AG08396 (cell line): ENCODE results near the gene FAP.

ENCODE experiments used
- DNase-seq: peaks from one replicate; pipeline ENCODE4 v3.0.0; 2012; ENCODE audit warnings: low spot score, mixed read lengths

FAP gene

DNA sequence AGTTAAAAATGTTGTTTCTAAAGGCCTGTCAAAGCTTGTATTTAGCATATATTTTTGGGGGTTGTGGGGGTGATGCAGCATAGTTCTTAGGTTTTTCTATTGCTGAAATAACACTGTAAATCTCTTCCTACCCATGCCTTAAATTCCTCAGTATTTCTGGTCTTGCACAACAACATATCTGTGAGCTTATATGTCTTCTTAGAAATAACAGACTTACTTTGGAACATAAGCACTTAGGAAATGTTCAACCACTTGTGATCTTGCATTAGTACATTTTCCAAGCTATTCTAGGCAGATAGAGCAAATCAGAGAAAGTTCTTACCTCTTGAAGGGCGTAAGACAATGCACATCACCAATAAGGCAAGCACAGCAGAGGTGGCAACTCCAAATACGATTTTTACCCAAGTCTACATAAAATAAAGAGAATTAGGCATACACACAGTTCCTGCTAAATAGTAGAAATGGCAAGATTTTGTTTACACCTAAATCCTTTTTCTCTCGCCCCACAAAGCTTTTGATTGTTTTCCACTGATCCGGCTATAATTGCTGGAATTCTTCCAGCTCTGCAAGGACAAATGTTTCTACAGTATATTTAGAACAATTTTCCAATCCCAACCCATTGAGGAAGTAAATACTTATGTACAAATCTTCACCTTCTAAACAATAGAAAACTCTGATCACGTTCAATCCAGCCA lies 512 bp downstream of the FAP start:
- DNase-seq, result no peak

DNA sequence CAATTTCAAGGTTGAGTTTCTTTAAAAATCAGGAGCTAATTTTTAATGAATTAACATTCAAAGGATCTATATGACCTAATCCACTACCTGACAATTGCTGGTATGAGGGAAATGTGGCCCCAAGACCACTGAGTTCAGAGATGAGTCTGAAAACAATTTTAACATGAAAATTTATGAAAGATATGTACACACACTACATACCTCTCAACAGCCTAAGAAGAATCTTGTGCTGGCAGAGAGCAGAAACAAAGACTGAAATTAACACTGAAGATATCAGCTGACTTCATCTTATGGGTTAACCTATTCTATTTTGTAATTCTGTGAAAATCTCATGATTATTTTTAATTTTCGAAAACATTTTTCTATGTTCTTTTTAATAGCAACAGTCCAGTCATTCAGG lies 1.7 kb downstream of the FAP start:
- DNase-seq, result no peak

DNA sequence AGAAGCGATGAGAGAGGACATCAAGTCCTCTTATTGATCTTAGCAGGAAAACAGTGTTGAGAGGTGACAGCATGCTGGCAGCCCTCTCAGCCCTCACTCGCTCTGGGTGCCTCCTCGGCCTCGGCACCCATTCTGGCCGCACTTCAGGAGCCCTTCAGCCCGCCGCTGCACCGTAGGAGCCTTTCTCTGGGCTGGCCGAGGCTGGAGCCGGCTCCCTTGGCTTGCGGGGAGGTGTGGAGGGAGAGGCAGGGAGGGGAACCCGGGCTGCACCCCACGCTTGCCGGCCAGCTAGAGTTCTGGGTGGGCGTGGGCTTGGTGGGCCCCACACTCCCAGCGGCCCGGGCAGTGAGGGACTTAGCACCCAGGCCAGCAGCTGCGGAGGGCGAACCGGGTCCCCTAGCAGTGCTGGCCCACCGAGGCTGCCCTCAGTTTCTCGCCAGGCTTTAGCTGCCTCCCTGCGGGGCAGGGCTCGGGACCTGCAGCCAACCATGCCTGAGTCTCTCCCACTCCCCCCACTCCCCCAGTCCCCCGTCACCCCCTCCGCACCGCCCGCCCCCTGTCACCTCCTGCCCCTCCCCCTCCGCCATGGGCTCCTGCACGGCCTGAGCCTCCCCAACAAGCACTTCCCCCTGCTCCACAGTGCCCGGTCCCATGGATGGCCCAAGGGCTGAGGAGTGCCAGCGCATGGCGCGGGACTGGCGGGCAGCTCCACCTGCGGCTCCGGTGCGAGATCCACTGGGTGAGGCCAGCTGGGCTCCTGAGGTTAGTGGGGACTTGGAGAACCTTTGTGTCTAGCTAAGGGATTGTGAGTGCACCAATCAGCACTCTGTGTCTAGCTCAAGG lies 8.4 kb downstream of the FAP start:
- DNase-seq, result no peak

DNA sequence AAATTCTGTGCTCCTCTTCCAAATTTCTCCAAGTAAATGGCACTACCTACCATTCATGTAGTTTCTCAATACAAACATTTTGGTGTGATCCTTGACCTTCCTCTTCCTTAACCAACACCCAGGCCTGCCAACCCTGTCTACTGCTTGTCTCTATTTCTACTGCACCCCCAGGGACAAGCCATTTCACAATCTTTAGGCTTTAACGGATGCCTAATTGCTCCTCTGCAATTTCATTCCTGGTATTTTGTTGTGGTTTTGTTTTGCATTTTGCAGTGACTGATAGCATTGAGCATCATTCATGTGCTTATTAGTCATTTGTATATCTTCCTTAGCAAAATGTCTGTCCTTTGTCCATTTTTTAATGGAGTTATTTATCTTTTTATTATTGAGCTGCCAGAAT lies 10.0 kb downstream of the FAP start:
- DNase-seq, result peak; percentile 65

GRCh38 chr2:162232671-162233070 lies 10.6 kb downstream of the FAP start:
- peak; percentile 17 for DNase-seq

GRCh38 chr2:162232027-162232426 lies 11.2 kb downstream of the FAP start:
- no peak for DNase-seq

DNA sequence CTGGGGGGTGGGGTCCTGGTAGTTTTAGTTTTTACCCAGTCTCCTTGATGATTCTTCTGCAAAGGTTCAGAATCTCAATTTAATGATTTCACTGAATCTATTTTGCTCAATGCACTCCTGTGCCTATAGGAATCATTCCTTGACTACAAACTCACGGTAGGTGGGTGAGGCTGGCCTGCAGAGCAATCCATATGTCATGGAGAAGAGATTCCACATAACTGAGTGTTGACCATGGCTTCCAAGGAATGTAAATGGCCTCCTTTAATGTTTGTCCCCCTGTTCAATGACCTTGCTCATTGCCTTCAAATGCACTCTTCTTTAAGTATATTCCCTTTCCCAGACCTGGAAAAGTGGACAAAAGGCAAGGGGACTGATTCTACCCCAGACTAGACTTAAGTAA lies 12.5 kb downstream of the FAP start:
- DNase-seq, result no peak

GRCh38 chr2:162226836-162227235 lies 16.4 kb downstream of the FAP start:
- no peak for DNase-seq

DNA sequence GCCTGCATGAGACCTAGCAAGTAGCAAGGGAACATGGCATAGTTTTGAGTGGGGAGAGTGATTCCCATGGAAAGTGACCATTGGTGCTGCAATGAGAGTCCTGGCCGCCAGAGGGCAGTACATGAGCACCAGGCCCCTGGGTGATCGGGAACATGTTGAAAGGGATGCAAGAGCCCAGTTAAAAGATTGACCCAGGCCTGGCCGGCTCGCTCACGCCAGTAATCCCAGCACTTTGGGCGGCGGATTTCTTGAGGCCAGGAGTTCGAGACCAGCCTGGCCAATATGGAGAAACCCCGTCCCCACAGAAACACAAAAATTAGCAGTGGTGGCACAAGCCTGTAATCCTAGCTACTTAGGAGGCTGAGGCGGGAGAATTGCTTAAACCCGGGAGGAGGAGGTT lies 22.2 kb downstream of the FAP start:
- DNase-seq, result peak; percentile 71

GRCh38 chr2:162220368-162220767 lies 22.9 kb downstream of the FAP start:
- DNase-seq, result no peak

- no peak for DNase-seq
Measured at GRCh38 chr2:162219426-162219825, 23.8 kb downstream of the FAP start.

GRCh38 chr2:162217598-162217997 lies 25.6 kb downstream of the FAP start:
- DNase-seq, result no peak

GRCh38 chr2:162215162-162215561 lies 28.1 kb downstream of the FAP start:
- no peak for DNase-seq

DNA sequence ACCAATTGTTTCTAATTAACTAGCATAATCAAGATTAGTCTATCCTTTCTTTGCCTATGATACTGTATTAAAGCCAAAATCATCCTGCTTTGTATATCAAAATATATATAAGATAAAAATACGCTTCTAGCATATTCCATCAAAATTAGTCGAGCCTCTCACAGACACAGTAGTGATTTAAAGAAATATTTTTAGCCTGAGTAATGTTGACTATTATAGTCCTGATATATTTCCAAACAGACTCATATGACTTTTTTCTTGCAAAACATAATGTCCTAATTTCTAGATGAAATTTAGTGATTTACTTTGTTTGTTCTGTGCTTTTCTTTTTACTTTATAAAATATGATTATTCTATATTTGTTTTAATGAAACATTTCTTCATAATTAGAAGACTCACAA lies 30.9 kb downstream of the FAP start:
- no peak for DNase-seq

DNA sequence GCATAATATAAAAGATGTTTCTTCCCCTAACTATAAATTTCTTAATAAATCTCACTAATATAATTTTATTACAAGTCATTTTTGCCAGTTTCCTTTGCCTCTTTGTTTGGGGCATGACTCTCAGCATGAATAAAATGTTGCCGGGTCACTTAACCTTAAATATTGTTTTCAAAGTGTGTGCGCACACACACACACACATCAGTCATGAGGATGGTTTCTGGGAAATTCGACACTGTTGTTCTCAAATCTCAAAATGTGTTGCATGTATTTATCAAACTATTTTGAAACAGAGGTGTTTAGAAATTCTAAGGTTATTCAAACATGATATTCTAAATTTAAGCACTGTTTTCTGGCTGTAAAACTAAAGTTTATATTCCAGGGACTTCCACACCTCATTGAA lies 31.5 kb downstream of the FAP start:
- DNase-seq, result no peak

GRCh38 chr2:162210385-162210784 lies 32.9 kb downstream of the FAP start:
- DNase-seq, result no peak

GRCh38 chr2:162202203-162202602 lies 41.0 kb downstream of the FAP start:
- no peak for DNase-seq

GRCh38 chr2:162200636-162201035 lies 42.6 kb downstream of the FAP start:
- no peak for DNase-seq

DNA sequence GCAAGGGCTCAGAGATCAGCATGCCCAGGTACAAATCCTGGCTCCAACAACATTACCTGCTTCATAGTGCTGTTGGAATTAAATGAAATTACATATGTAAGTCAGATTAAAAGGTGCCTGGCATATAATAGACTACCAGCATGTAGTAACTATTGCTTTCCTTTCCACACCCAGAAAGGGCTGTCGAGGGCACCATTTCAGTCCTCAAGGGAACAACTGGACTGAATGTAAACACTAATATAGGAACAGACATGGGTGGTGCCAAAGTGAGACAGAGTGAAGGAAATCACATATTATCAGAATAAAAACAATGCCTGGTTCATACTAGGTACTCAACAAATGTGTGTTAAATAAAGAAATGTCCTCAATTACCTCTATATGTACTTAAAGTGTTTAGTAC lies 43.3 kb downstream of the FAP start:
- no peak for DNase-seq

DNA sequence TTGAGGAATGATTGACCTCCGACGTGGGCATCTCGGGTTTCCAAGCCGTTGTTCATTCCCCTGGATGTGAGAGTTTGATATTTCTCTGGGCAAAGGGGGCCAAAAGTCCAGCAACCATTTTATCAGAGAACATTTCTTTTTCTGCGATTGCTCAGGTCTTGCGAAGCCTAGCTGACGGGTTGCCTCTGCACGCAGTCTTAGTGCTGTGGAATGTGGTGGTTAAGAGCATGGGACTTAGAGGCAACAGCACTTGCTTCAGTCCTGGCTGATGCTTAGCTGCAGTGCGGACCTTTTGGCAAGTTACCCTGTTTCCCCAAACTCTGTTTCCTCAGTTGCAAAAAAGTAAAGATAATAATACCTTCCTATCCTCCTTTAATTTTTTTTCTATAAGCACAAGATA lies 45.0 kb downstream of the FAP start:
- no peak for DNase-seq

- peak; percentile 28 for DNase-seq
Measured at GRCh38 chr2:162197069-162197825, 46.0 kb downstream of the FAP start.

DNA sequence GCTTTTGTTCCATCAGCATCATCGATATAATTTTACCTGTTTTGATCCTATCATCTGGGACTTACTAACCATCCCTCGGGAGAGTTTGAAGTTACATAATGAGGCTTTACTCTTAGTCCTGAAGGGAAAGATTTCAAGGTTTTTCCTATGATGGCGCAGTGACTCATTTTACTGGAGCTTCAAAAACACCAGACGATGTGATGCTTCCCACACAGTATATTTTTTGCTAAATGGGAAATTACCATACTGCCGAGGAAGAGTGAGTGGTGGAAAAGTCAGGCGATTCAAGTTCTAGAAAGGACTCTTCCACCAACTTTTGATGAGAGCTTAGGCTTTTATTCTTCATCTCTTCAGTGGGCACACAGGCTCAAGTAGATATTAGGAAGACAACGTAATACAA lies 46.6 kb downstream of the FAP start:
- no peak for DNase-seq

DNA sequence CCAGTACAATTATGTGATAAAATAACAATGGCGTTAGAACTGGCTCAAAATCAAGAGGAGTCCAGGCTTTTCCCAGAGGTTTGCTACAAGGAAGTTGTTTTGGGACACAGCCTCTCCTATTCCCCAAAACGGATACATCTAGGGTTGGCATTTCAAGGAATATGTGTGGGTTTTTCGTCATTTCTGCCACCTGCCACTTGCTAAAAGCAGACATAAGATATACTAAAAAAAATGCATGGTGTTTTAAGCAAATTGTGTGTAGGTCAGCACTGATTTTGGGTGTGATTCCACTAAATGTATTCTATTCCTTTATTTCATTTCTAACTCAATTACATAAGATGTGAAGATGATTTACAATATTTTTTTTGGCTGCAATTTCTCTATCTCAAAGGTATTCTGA lies 54.8 kb downstream of the FAP start:
- DNase-seq, result no peak
